Measurements from ENCODE around the gene SLC46A3.

DNA sequence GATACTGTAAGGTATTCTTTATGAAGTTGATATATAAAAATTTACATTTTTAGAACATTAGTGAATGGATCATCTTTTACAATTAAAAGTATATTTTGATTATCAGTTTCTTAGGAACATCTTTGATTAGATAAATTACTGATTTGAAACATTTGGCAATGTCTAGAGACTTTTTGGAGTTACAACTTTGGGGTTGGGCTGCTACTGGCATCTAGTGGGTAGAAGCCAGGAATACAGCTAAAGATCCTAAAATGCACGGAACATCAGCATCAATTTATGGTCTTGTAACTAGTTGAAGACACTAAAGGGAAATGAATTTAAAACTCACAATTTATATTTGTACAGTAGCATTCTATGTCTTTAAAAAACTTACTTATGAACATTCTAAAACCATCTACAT, 40.0 kb downstream of the SLC46A3 start:
- TF ChIP-seq, protein P1, sequence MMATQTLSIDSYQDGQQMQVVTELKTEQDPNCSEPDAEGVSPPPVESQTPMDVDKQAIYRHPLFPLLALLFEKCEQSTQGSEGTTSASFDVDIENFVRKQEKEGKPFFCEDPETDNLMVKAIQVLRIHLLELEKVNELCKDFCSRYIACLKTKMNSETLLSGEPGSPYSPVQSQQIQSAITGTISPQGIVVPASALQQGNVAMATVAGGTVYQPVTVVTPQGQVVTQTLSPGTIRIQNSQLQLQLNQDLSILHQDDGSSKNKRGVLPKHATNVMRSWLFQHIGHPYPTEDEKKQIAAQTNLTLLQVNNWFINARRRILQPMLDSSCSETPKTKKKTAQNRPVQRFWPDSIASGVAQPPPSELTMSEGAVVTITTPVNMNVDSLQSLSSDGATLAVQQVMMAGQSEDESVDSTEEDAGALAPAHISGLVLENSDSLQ (IDR thresholded peaks at IDR 0.05) = no peak
- no peak for TF ChIP-seq ELF4 (IDR thresholded peaks at IDR 0.05)
- TF ChIP-seq BHLHE40 (IDR thresholded peaks at IDR 0.05; ENCODE audit: borderline replicate concordance) = no peak
- TF ChIP-seq SP1 (IDR thresholded peaks at IDR 0.05) = no peak
- no peak for TF ChIP-seq SUZ12 (IDR thresholded peaks at IDR 0.05)
- no peak for TF ChIP-seq CTBP1 (IDR thresholded peaks at IDR 0.05; ENCODE audit: borderline replicate concordance)
- TF ChIP-seq NFRKB (IDR thresholded peaks at IDR 0.05) = no peak
- TF ChIP-seq FOXM1 (IDR thresholded peaks at IDR 0.05; ENCODE audit: borderline replicate concordance) = no peak

Measured in HEK293T (cell line).